Lung (tissue), 12 donors: ENCODE measurements around the gene SLC13A5. TPM values are rescaled to one million over a fixed set of nuclear protein-coding genes. Genes with fewer than 3 reads are reported as not detected.
"Not testable (repeated sequence)": the region's sequence is repeated elsewhere in the genome, so short reads cannot be mapped to it uniquely, and the experiment has no call there.

Experiments used
- ATAC-seq: fragments of 200-7000 bp; cut with Tn5 transposase; one replicate; pipeline ENCODE4 v1.9.1; 2020; ENCODE audit warnings: moderate number of reproducible peaks; ENCODE audit not compliant: insufficient read depth, low FRiP score
- DNase-seq, 3 donors: peaks; one replicate each; pipeline ENCODE4 v3.0.0-alpha.2; 2013 to 2017
- H3K27ac ChIP-seq, 2 donors: one replicate each; pipeline ENCODE4 v1.5.1; 2013; ENCODE audit warnings: mild to moderate bottlenecking in 2 of 2, moderate library complexity in 2 of 2, control low read depth in 1 of 2, inconsistent platforms in 1 of 2, low read depth in 1 of 2, low read length in 1 of 2
- H3K27me3 ChIP-seq, 3 donors: one replicate each; pipeline ENCODE4 v1.5.1; 2013; ENCODE audit warnings: low read length in 2 of 3; ENCODE audit not compliant: control insufficient read depth in 3 of 3, insufficient read depth in 3 of 3
- H3K36me3 ChIP-seq, 4 donors: one replicate each; pipeline ENCODE4 v1.5.1; 2013; ENCODE audit warnings: low read length in 4 of 4, mild to moderate bottlenecking in 1 of 4, moderate library complexity in 1 of 4; ENCODE audit not compliant: control insufficient read depth in 4 of 4, insufficient read depth in 4 of 4
- H3K4me1 ChIP-seq, 5 donors: one replicate each; pipeline ENCODE4 v1.5.1; 2013; ENCODE audit warnings: low read length in 5 of 5, mild to moderate bottlenecking in 2 of 5, moderate library complexity in 1 of 5; ENCODE audit not compliant: control insufficient read depth in 5 of 5, insufficient read depth in 5 of 5
- H3K4me3 ChIP-seq: one replicate; pipeline ENCODE4 v1.5.1; 2013; ENCODE audit warnings: mild to moderate bottlenecking, control low read depth, moderate library complexity
- H3K9ac ChIP-seq, 2 donors: one replicate each; pipeline ENCODE4 v1.5.1; 2013; ENCODE audit warnings: low read length in 2 of 2, control low read depth in 1 of 2; ENCODE audit not compliant: insufficient read depth in 1 of 2
- H3K9me3 ChIP-seq, 4 donors: one replicate each; pipeline ENCODE4 v1.5.1; 2013; ENCODE audit warnings: low read length in 3 of 4, mild to moderate bottlenecking in 1 of 4, moderate library complexity in 1 of 4; ENCODE audit not compliant: control insufficient read depth in 4 of 4, insufficient read depth in 3 of 4
- CTCF ChIP-seq: IDR thresholded peaks from 2 replicates; pipeline ENCODE4 v1.5.1; 2012; ENCODE audit warnings: mild to moderate bottlenecking; ENCODE audit errors: control extremely low read depth, extremely low read depth
- WGBS, 2 donors: extraction: QIAGEN DNeasy Blood & Tissue Kit; methylation state at CpG; one replicate each; pipeline ENCODE4 v1.1.7; 2013; 5-methylcytosine and 5-hydroxymethylcytosine counted together
- polyA plus RNA-seq, 2 donors: library from polyadenylated mRNA; stranded (reverse); fragments of 200-250 nt; gene quantifications; one replicate each; pipeline ENCODE4 v1.2.1, GENCODE V29; 2013
- total RNA-seq, 2 donors: library from RNA; depleted of rRNA in 1 of 2; stranded (reverse); fragments of >200 nt in 1 of 2; gene quantifications; one replicate each; pipeline ENCODE4 v1.2.1, GENCODE V29; 2014 to 2021
- donor health status: control.
- donor health status: control.
- donor health status: Bipolar disorder and iron deficiency.
- donor health status: healthy.
- donor health status: DM: yes; HTN: yes; CAD: no.

SLC13A5 gene
- total and polyA plus RNA-seq, 4 donors = 0.18 TPM; not detected in 3

GRCh38 chr17:6749519-6749918 lies 36.4 kb upstream of the SLC13A5 start:
- 83 to 85% methylated on average over 6 of the region's 6 CpGs for WGBS, 2 donors
- no peak for TF ChIP-seq CTCF
- H3K36me3 ChIP-seq = no peaks in the 10 kb centered on the region
- no peak for DNase-seq
- H3K27me3 ChIP-seq = no peaks in the 10 kb centered on the region
- no peak overlapping the region for H3K27ac ChIP-seq
- H3K9ac ChIP-seq = no peak overlapping the region
- ATAC-seq = no peak
- no peaks in the 10 kb centered on the region for H3K9me3 ChIP-seq
- peaks cover 0 to 19% (median 2%) of the 10 kb centered on the region in 5 donors for H3K4me1 ChIP-seq
- no peak overlapping the region for H3K4me3 ChIP-seq

- Histone ChIP-seq H3K9ac (no peak overlapping the region), H3K27me3 (no peaks in the 10 kb centered on the region), H3K4me3 (no peak overlapping the region), H3K27ac (no peak overlapping the region), H3K4me1 (peaks cover 0 to 17% (median 2%) of the 10 kb centered on the region in 5 donors), H3K9me3 (no peaks in the 10 kb centered on the region), H3K36me3 (no peaks in the 10 kb centered on the region)
- DNase-seq = no peak
- no peak for TF ChIP-seq CTCF
- ATAC-seq = no peak
Observed at GRCh38 chr17:6748617-6749016, 35.4 kb upstream of the SLC13A5 start.

- H3K9me3 ChIP-seq, H3K36me3 ChIP-seq, DNase-seq, H3K4me3 ChIP-seq, H3K27me3 ChIP-seq, ATAC-seq, H3K9ac ChIP-seq, H3K27ac ChIP-seq, H3K4me1 ChIP-seq: not testable (repeated sequence)
- 94 to 96% methylated on average over 6 of the region's 6 CpGs for WGBS, 2 donors
Observed at GRCh38 chr17:6746665-6747064, 33.5 kb upstream of the SLC13A5 start.

GRCh38 chr17:6729531-6729930 lies 16.4 kb upstream of the SLC13A5 start:
- Histone ChIP-seq H3K4me3 (no peak overlapping the region), H3K36me3 (no peaks in the 10 kb centered on the region), H3K9me3 (no peaks in the 10 kb centered on the region), H3K27ac (no peak overlapping the region), H3K4me1 (no peaks in the 10 kb centered on the region), H3K9ac (no peak overlapping the region), H3K27me3 (no peaks in the 10 kb centered on the region)
- 79 to 90% methylated on average over 4 of the region's 4 CpGs for WGBS, 2 donors
- no peak for ATAC-seq
- no peak for DNase-seq
- no peak for TF ChIP-seq CTCF
